Common myeloid progenitor, CD34-positive (primary cell): ENCODE results near the gene TAPT1.
A peak's percentile ranks its signal among the peaks of the same experiment; 100 is the strongest.

Source experiments
- CTCF ChIA-PET: fragments of 350-600 bp; sonication (Branson Sonifier 250); formaldehyde crosslinking; loops from one replicate; lab custom pipeline; 2021; ENCODE audit warnings: antibody characterized with exemption; lab: Charles Lee
- POLR2A ChIA-PET: fragments of 350-600 bp; sonication (Branson Sonifier 250); formaldehyde crosslinking; loops from one replicate; lab custom pipeline; 2021; ENCODE audit warnings: antibody characterized with exemption; lab: Charles Lee
- DNase-seq, 3 donors: peaks; one replicate each; pipeline versions ENCODE4 v3.0.0 to v3.0.0-alpha.2; 2013
- H3K27ac ChIP-seq, 2 experiments: 1 replicate in 1 of 2; 2 replicates in 1 of 2; pipeline ENCODE4 v1.7.0; 2013; ENCODE audit warnings: inconsistent platforms in 2 of 2, low read length in 2 of 2, mild to moderate bottlenecking in 2 of 2, low read depth in 1 of 2, moderate library complexity in 1 of 2; ENCODE audit not compliant: severe bottlenecking in 2 of 2, insufficient read depth in 1 of 2, poor library complexity in 1 of 2
- H3K27me3 ChIP-seq, 5 experiments: replicated peaks in 2 of 5; 1 replicate in 3 of 5; 2 replicates in 2 of 5; pipeline versions ENCODE4 v1.6.1 to v1.7.0; 2013; ENCODE audit warnings: low read length in 4 of 5, mild to moderate bottlenecking in 2 of 5, moderate library complexity in 2 of 5, inconsistent platforms in 1 of 5; ENCODE audit not compliant: insufficient read depth in 5 of 5, control insufficient read depth in 4 of 5
- H3K36me3 ChIP-seq, 4 experiments: 1 replicate in 2 of 4; 2 replicates in 2 of 4; pipeline versions ENCODE4 v1.6.1 to v1.7.0; 2013; ENCODE audit warnings: low read length in 3 of 4, control low read depth in 1 of 4, mild to moderate bottlenecking in 1 of 4; ENCODE audit not compliant: control insufficient read depth in 4 of 4, insufficient read depth in 4 of 4
- H3K4me1 ChIP-seq, 4 experiments: 1 replicate in 3 of 4; 2 replicates in 1 of 4; pipeline versions ENCODE4 v1.6.1 to v1.7.1; 2013; ENCODE audit warnings: low read length in 3 of 4, mild to moderate bottlenecking in 3 of 4, control low read depth in 1 of 4, inconsistent platforms in 1 of 4, moderate library complexity in 1 of 4; ENCODE audit not compliant: control insufficient read depth in 4 of 4, insufficient read depth in 4 of 4; ENCODE audit errors: control extremely low read depth in 1 of 4
- H3K4me3 ChIP-seq, 7 experiments: 1 replicate in 4 of 7; 2 replicates in 3 of 7; pipeline versions ENCODE4 v1.5.1 to v1.7.0; 2013; ENCODE audit warnings: mild to moderate bottlenecking in 7 of 7, low read length in 6 of 7, moderate library complexity in 6 of 7, inconsistent platforms in 2 of 7, low read depth in 2 of 7, control low read depth in 1 of 7; ENCODE audit not compliant: insufficient read depth in 4 of 7, control insufficient read depth in 1 of 7; ENCODE audit errors: extremely low read depth in 1 of 7
- H3K9me3 ChIP-seq, 5 experiments: 1 replicate in 4 of 5; 2 replicates in 1 of 5; pipeline versions ENCODE4 v1.6.1 to v1.7.1; 2013; ENCODE audit warnings: low read length in 4 of 5, mild to moderate bottlenecking in 2 of 5, inconsistent platforms in 1 of 5, low read depth in 1 of 5, moderate library complexity in 1 of 5; ENCODE audit not compliant: control insufficient read depth in 4 of 5, insufficient read depth in 2 of 5; ENCODE audit errors: control extremely low read depth in 1 of 5
- WGBS: methylation state at CpG from one replicate; pipeline ENCODE4 v1.1.5; 2013; ENCODE audit not compliant: insufficient coverage; 5-methylcytosine and 5-hydroxymethylcytosine counted together

Gene TAPT1

GRCh38 chr4:16168710-16169388, 57.4 kb downstream of the TAPT1 start:
- WGBS, result 100% methylated on average over 2 of the region's 3 CpGs
- H3K27me3 ChIP-seq, result no peaks in the 10 kb centered on the region
- DNase-seq, result no peak
- ChIA-PET POLR2A (no interaction called here), CTCF (interaction anchor here (1.0 to 1.9 kb wide), 7 partner anchors 11 to 153 kb away, joined by 3 to 5 read pairs (median 4); no protein-coding TSS in a partner anchor)
- peaks cover 0 to 3% (median 0%) of the 10 kb centered on the region in 4 experiments for H3K4me1 ChIP-seq
- H3K36me3 ChIP-seq, result peaks cover 44 to 82% (median 66%) of the 10 kb centered on the region in 4 experiments
- H3K4me3 ChIP-seq, result no peak overlapping the region
- H3K27ac ChIP-seq, result no peak overlapping the region
- no peaks in the 10 kb centered on the region for H3K9me3 ChIP-seq

DNA sequence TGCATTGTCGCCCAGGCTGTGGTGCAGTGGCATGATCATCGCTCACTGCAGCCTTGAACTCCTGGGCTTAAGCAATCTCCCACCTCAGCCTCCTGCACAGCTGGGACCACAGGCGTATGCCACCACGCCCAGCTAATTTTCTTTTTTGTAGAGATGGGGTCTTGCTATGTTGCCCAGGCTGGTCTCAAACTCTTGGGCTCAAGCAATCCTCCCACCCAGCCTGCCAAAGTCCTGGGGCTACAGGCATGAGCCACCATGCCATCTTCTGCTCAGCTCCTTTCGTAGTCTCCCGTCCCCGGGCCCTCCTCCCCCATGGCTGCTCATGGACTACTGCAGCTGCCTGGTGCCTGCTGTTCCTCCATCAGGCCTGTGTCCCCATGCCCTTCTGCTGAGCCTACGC, 58.1 kb downstream of the TAPT1 start:
- POLR2A ChIA-PET, result no interaction called here
- DNase-seq, result no peak
- H3K4me1 ChIP-seq, result peaks cover 0 to 3% (median 0%) of the 10 kb centered on the region in 4 experiments
- CTCF ChIA-PET, result interaction anchor here (1.1 to 1.3 kb wide), 4 partner anchors 11 to 97 kb away, joined by 3 to 5 read pairs (median 4); no protein-coding TSS in a partner anchor
- no peaks in the 10 kb centered on the region for H3K9me3 ChIP-seq
- peaks cover 45 to 84% (median 66%) of the 10 kb centered on the region in 4 experiments for H3K36me3 ChIP-seq
- no peaks in the 10 kb centered on the region for H3K27me3 ChIP-seq
- H3K27ac ChIP-seq, result no peak overlapping the region
- no peak overlapping the region for H3K4me3 ChIP-seq
- WGBS, result 91% methylated on average over 6 of the region's 8 CpGs

DNA sequence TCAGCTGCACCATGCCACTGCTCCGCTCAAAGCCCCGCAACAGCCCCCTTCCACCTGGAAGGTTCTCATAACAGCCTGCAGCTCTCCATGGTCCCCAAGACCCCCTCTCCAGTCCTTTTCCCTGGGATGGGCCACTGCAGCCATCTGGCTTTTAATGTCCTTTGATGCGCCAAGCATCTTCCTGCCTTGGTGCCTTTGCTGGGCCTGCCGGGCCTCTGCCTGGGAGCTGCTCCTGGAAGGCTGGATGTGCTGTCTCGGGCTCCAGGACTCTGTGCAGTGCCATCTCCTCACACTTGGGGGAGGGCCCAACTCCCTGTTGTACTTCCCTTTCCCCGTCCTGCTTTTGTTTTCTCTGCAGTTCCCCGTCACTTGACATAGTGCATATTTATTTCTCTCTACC, 60.3 kb downstream of the TAPT1 start:
- Histone ChIP-seq H3K27me3 (no peaks in the 10 kb centered on the region), H3K9me3 (no peaks in the 10 kb centered on the region), H3K36me3 (peaks cover 40 to 77% (median 58%) of the 10 kb centered on the region in 4 experiments), H3K4me1 (peaks cover 0 to 14% (median 7%) of the 10 kb centered on the region in 4 experiments), H3K27ac (no peak overlapping the region), H3K4me3 (no peak overlapping the region)
- POLR2A ChIA-PET, result no interaction called here
- DNase-seq, result no peak
- WGBS, result 98% methylated on average over 7 of the region's 7 CpGs
- CTCF ChIA-PET, result interaction anchor here (1.5 to 3.4 kb wide), 2 partner anchors 82 to 137 kb away, joined by 3 to 21 read pairs; partner anchors contain the start of gene PROM1

GRCh38 chr4:16162891-16163290, 63.4 kb downstream of the TAPT1 start:
- peaks cover 24 to 58% (median 40%) of the 10 kb centered on the region in 4 experiments for H3K36me3 ChIP-seq
- no peaks in the 10 kb centered on the region for H3K9me3 ChIP-seq
- 94% methylated on average over 2 of the region's 4 CpGs for WGBS
- no peaks in the 10 kb centered on the region for H3K27me3 ChIP-seq
- DNase-seq, result no peak
- POLR2A ChIA-PET, result interaction anchor here (1.2 kb wide), 1 partner anchor 27 kb away, joined by 3 read pairs; no protein-coding TSS in a partner anchor
- CTCF ChIA-PET, result interaction anchor here (0.7 to 3.5 kb wide), 6 partner anchors 17 to 143 kb away, joined by 3 to 22 read pairs (median 4); partner anchors contain the start of gene PROM1
- H3K27ac ChIP-seq, result peak overlapping the region in 1 of 2 experiments; percentile 41
- peaks cover 0 to 20% (median 7%) of the 10 kb centered on the region in 4 experiments for H3K4me1 ChIP-seq
- H3K4me3 ChIP-seq, result no peak overlapping the region

- peaks cover 20 to 52% (median 36%) of the 10 kb centered on the region in 4 experiments for H3K36me3 ChIP-seq
- H3K9me3 ChIP-seq, result no peaks in the 10 kb centered on the region
- H3K27me3 ChIP-seq, result no peaks in the 10 kb centered on the region
- H3K4me3 ChIP-seq, result no peak overlapping the region
- ChIA-PET POLR2A (interaction anchor here (1.2 kb wide), 1 partner anchor 28 kb away, joined by 3 read pairs; no protein-coding TSS in a partner anchor), CTCF (interaction anchor here (0.6 to 3.5 kb wide), 16 partner anchors 8 to 142 kb away, joined by 3 to 22 read pairs (median 4); partner anchors contain the start of gene PROM1)
- H3K27ac ChIP-seq, result peak overlapping the region; percentile 4 to 41
- WGBS, result 56% methylated on average over 1 of the region's 6 CpGs
- H3K4me1 ChIP-seq, result peaks cover 0 to 20% (median 7%) of the 10 kb centered on the region in 4 experiments
- DNase-seq, result peak; percentile 45 to 80 (median 76)
Observed at GRCh38 chr4:16161851-16162408, 64.3 kb downstream of the TAPT1 start.

GRCh38 chr4:16160457-16160856, 65.8 kb downstream of the TAPT1 start:
- Histone ChIP-seq H3K9me3 (no peaks in the 10 kb centered on the region), H3K36me3 (peaks cover 12 to 38% (median 23%) of the 10 kb centered on the region in 4 experiments), H3K4me1 (peaks cover 0 to 24% (median 7%) of the 10 kb centered on the region in 4 experiments), H3K4me3 (no peak overlapping the region), H3K27me3 (no peaks in the 10 kb centered on the region), H3K27ac (no peak overlapping the region)
- 20% methylated on average over 1 of the region's 3 CpGs for WGBS
- peak in 1 of 3 donors; percentile 36 for DNase-seq
- CTCF ChIA-PET, result interaction anchor here (0.7 to 3.5 kb wide), 7 partner anchors 11 to 140 kb away, joined by 3 to 22 read pairs (median 4); no protein-coding TSS in a partner anchor
- POLR2A ChIA-PET, result interaction anchor here (0.7 kb wide), 1 partner anchor 131 kb away, joined by 3 read pairs; no protein-coding TSS in a partner anchor
